CD4-positive, CD25-positive, alpha-beta regulatory T cell (primary cell): ENCODE results near the gene CUL3. TPM values are rescaled to one million over a fixed set of nuclear protein-coding genes. Genes with fewer than 3 reads are reported as not detected.
"Not testable (repeated sequence)": the region's sequence is repeated elsewhere in the genome, so short reads cannot be mapped to it uniquely, and the experiment has no call there.

Experiments used
- ATAC-seq, 2 donors: fragments of 150-1000 bp; cut with Tn5 transposase; one replicate each; pipeline ENCODE4 v1.10.0; 2021; ENCODE audit warnings: low read depth in 2 of 2, moderate number of reproducible peaks in 2 of 2, moderate library complexity in 1 of 2
- DNase-seq, 3 donors: peaks; one replicate each; pipeline versions ENCODE4 v3.0.0 to v3.0.0-alpha.2; 2012 to 2022; ENCODE audit warnings: mixed read lengths in 1 of 3
- H3K27ac ChIP-seq: one replicate; pipeline ENCODE4 v1.7.0; 2013; ENCODE audit warnings: mild to moderate bottlenecking, low read length; ENCODE audit not compliant: insufficient read depth, poor library complexity, severe bottlenecking
- H3K27me3 ChIP-seq: one replicate; pipeline ENCODE4 v1.7.0; 2013; ENCODE audit warnings: low read length; ENCODE audit not compliant: control insufficient read depth, insufficient read depth
- H3K36me3 ChIP-seq: one replicate; pipeline ENCODE4 v1.7.0; 2013; ENCODE audit warnings: mild to moderate bottlenecking, low read length, moderate library complexity; ENCODE audit not compliant: control insufficient read depth, insufficient read depth
- H3K4me1 ChIP-seq: 2 replicates; pipeline ENCODE4 v1.7.0; 2013; ENCODE audit warnings: mild to moderate bottlenecking, low read length; ENCODE audit not compliant: insufficient read depth, control insufficient read depth, poor library complexity, severe bottlenecking
- H3K4me3 ChIP-seq: one replicate; pipeline ENCODE4 v1.7.0; 2013; ENCODE audit warnings: low read depth, mild to moderate bottlenecking, low read length, moderate library complexity
- H3K9me3 ChIP-seq, 2 experiments: 1 replicate in 1 of 2; 2 replicates in 1 of 2; pipeline ENCODE4 v1.7.0; 2013; ENCODE audit warnings: low read length in 2 of 2, mild to moderate bottlenecking in 1 of 2, moderate library complexity in 1 of 2; ENCODE audit not compliant: control insufficient read depth in 2 of 2
- H3K27ac Mint-ChIP-seq, 3 donors: one replicate each; pipeline ENCODE4 v1.8.0; 2020 to 2022; ENCODE audit warnings: mild to moderate bottlenecking in 3 of 3, mixed read lengths in 3 of 3, moderate library complexity in 2 of 3
- H3K27me3 Mint-ChIP-seq: one replicate; pipeline ENCODE4 v1.8.0; 2022; ENCODE audit warnings: mild to moderate bottlenecking, mixed read lengths
- H3K36me3 Mint-ChIP-seq: one replicate; pipeline ENCODE4 v1.8.0; 2020; ENCODE audit warnings: mixed read lengths
- H3K4me1 Mint-ChIP-seq, 4 donors: one replicate each; pipeline ENCODE4 v1.8.0; 2020 to 2022; ENCODE audit warnings: mixed read lengths in 4 of 4, mild to moderate bottlenecking in 1 of 4
- H3K4me3 Mint-ChIP-seq, 4 donors: one replicate each; pipeline ENCODE4 v1.8.0; 2020 to 2022; ENCODE audit warnings: mild to moderate bottlenecking in 4 of 4, mixed read lengths in 4 of 4, moderate library complexity in 3 of 4
- H3K9me3 Mint-ChIP-seq, 7 donors: one replicate each; pipeline ENCODE4 v1.8.0; 2020 to 2022; ENCODE audit warnings: mixed read lengths in 7 of 7, mild to moderate bottlenecking in 3 of 7, moderate library complexity in 2 of 7
- polyA plus RNA-seq, 4 donors: library from polyadenylated mRNA; unstranded; fragments of 300-500 nt; fragmentation: Illumina TruSeq; gene quantifications; one replicate each; pipeline ENCODE4 v1.2.3, GENCODE V29; 2021
- total RNA-seq: library from RNA; stranded (reverse); gene quantifications from one replicate; pipeline ENCODE4 v1.2.3, GENCODE V29; 2022

The CUL3 gene
- total and polyA plus RNA-seq, 5 donors from 2014 or later: 26.1 to 139 (median 43.6) TPM

GRCh38 chr2:224498991-224499390 lies 86.2 kb downstream of the CUL3 start:
- Mint-ChIP-seq H3K9me3 (no peaks in the 10 kb centered on the region), H3K4me3 (no peak overlapping the region), H3K27ac (no peak overlapping the region), H3K4me1 (peaks cover 0 to 12% (median 7%) of the 10 kb centered on the region in 4 donors), H3K36me3 (peaks cover 54% of the 10 kb centered on the region), H3K27me3 (no peaks in the 10 kb centered on the region)
- H3K4me3 ChIP-seq: no peak overlapping the region
- H3K27ac ChIP-seq: no peak overlapping the region
- ATAC-seq (no peak), DNase-seq (no peak)
- peaks cover 90% of the 10 kb centered on the region for H3K36me3 ChIP-seq
- no peaks in the 10 kb centered on the region for H3K9me3 ChIP-seq
- no peaks in the 10 kb centered on the region for H3K27me3 ChIP-seq
- no peaks in the 10 kb centered on the region for H3K4me1 ChIP-seq

- Histone ChIP-seq H3K27me3 (no peaks in the 10 kb centered on the region), H3K9me3 (no peaks in the 10 kb centered on the region), H3K36me3 (peaks cover 64% of the 10 kb centered on the region), H3K4me3 (no peak overlapping the region), H3K4me1 (peaks cover 13% of the 10 kb centered on the region), H3K27ac (no peak overlapping the region)
- H3K9me3 Mint-ChIP-seq: peaks cover 0 to 3% (median 0%) of the 10 kb centered on the region in 7 donors
- ATAC-seq (no peak), DNase-seq (no peak)
- peak overlapping the region in 1 of 3 donors; percentile 22 for H3K27ac Mint-ChIP-seq
- peaks cover 48% of the 10 kb centered on the region for H3K36me3 Mint-ChIP-seq
- no peaks in the 10 kb centered on the region for H3K27me3 Mint-ChIP-seq
- no peak overlapping the region for H3K4me3 Mint-ChIP-seq
- peaks cover 25 to 53% (median 51%) of the 10 kb centered on the region in 4 donors for H3K4me1 Mint-ChIP-seq
Measured at GRCh38 chr2:224492531-224492930, 92.6 kb downstream of the CUL3 start.

DNA sequence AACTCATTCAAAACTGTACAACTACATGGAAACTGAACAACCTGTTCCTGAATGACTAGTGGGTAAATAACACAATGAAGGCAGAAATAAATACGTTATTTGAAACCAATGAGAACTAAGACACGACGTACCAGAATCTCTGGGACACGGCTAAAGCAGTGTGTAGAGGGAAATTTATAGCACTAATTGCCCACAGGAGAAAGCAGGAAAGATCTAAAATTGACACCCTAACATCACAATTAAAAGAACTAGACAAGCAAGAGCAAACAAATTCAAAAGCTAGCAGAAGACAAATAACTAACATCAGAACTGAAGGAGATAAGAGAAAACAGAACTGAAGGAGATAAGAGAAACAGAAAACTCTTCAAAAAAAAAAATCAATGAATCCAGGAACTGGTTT lies 97.2 kb downstream of the CUL3 start:
- not testable (repeated sequence) for H3K27me3 ChIP-seq, H3K9me3 ChIP-seq, H3K27me3 Mint-ChIP-seq, ATAC-seq, H3K27ac ChIP-seq, DNase-seq, H3K9me3 Mint-ChIP-seq, H3K4me3 ChIP-seq
- H3K4me1 Mint-ChIP-seq: peaks cover 23 to 78% (median 66%) of the 10 kb centered on the region in 4 donors
- H3K4me3 Mint-ChIP-seq: peak overlapping the region in 1 of 4 donors; percentile 1
- peaks cover 13% of the 10 kb centered on the region for H3K4me1 ChIP-seq
- H3K27ac Mint-ChIP-seq: peak overlapping the region in 2 of 3 donors; percentile 31 to 66
- peaks cover 42% of the 10 kb centered on the region for H3K36me3 Mint-ChIP-seq
- peaks cover 40% of the 10 kb centered on the region for H3K36me3 ChIP-seq

DNA sequence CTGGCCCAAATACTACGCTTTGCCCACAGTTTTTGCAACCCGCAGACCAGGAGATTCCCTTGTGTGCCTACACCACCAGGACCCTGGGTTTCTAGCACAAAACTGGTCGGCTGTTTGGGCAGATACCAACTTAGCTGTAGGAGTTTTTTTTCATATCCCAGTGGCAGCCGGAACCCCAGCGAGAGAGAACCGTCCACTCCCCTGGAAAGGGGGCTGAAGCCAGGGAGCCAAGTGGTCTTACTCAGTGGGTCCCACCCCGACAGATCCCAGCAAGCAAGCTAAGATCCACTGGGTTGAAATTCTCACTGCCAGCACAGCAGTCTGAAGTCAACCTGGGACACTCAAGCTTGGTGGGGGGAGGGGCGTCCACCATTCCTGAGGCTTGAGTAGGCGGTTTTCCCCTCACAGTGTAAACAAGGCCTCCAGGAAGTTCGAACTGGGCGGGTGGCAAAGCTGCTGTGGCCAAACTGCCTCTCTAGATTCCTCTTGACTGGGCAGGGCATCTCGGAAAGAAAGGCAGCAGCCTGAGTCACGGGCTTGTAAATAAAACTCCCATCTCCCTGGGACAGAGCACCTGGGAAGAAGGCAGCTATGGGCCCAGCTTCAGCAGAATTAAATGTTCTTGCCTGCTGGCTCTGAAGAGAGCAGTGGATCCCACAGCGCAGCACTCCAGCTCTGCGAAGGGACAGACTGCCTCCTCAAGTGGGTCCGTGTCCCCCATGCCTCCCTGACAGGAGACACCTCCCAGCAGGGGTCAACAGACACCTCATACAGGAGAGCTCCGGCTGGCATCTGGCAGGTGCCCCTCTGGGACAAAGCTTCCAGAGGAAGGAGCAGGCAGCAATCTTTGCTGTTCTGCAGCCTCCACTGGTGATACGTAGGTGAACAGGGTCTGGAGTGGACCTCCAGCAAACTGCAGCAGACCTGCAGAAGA lies 99.8 kb downstream of the CUL3 start:
- H3K4me3 ChIP-seq, H3K27me3 Mint-ChIP-seq, DNase-seq, ATAC-seq, H3K27me3 ChIP-seq, H3K9me3 ChIP-seq, H3K9me3 Mint-ChIP-seq, H3K4me1 ChIP-seq: not testable (repeated sequence)
- Mint-ChIP-seq H3K27ac (peak overlapping the region in 1 of 3 donors; percentile 6), H3K4me1 (peaks cover 16 to 65% (median 49%) of the 10 kb centered on the region in 4 donors), H3K36me3 (peaks cover 35% of the 10 kb centered on the region), H3K4me3 (peak overlapping the region in 1 of 4 donors; percentile 15)
- Histone ChIP-seq H3K27ac (peak overlapping the region; percentile 2), H3K36me3 (peaks cover 41% of the 10 kb centered on the region)

DNA sequence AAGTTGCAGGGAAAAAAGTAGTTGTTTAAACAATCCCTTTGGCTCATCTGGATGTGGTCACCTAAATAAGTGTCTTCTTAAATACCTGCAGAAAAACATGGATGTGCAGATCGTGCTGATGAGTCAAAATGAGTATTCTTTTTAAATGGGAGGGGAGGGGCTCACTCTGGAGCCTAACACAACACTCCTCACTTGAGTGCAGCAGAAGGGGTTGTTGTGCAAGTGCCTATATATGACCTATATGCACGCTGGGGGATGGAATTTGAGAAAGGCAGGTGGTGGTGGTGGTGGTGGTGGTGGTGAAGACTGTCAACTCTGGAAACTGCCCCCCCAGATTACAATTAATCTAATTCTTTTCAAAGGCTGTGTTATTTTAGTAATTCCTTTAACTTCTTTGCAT lies 105.3 kb downstream of the CUL3 start:
- H3K27ac ChIP-seq: no peak overlapping the region
- H3K27ac Mint-ChIP-seq: peak overlapping the region in 2 of 3 donors; percentile 10 to 33
- peaks cover 69% of the 10 kb centered on the region for H3K36me3 ChIP-seq
- no peaks in the 10 kb centered on the region for H3K4me1 ChIP-seq
- H3K27me3 Mint-ChIP-seq: no peaks in the 10 kb centered on the region
- no peaks in the 10 kb centered on the region for H3K27me3 ChIP-seq
- peaks cover 14 to 20% (median 19%) of the 10 kb centered on the region in 4 donors for H3K4me1 Mint-ChIP-seq
- H3K36me3 Mint-ChIP-seq: peaks cover 40% of the 10 kb centered on the region
- H3K9me3 ChIP-seq: no peaks in the 10 kb centered on the region
- no peak overlapping the region for H3K4me3 ChIP-seq
- no peak for ATAC-seq
- peaks cover 0 to 2% (median 0%) of the 10 kb centered on the region in 7 donors for H3K9me3 Mint-ChIP-seq
- no peak for DNase-seq
- H3K4me3 Mint-ChIP-seq: no peak overlapping the region

DNA sequence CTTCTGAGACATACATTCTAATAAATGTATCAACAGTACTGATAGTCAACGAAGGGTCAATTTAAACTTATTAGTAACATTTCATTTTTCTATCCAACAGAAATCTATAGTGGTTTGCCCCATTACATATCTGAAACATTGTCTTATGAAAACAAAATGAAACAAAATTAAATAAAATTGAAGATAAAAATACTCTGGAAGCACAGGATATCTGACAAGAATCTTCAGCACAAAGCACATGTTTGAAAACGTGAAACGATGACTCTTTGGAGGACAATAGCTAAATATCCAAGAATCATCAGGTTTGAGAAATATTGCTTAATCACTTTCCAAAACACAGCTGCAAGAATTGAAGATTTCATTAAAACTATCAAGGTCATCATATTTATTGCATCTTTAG lies 112.3 kb downstream of the CUL3 start:
- Mint-ChIP-seq H3K27ac (no peak overlapping the region), H3K4me1 (peaks cover 0 to 8% (median 5%) of the 10 kb centered on the region in 4 donors), H3K27me3 (no peaks in the 10 kb centered on the region), H3K9me3 (peaks cover 0 to 2% (median 0%) of the 10 kb centered on the region in 7 donors), H3K36me3 (peaks cover 31% of the 10 kb centered on the region), H3K4me3 (no peak overlapping the region)
- DNase-seq (no peak), ATAC-seq (no peak)
- Histone ChIP-seq H3K4me1 (no peaks in the 10 kb centered on the region), H3K27me3 (no peaks in the 10 kb centered on the region), H3K9me3 (no peaks in the 10 kb centered on the region), H3K27ac (no peak overlapping the region), H3K36me3 (peaks cover 43% of the 10 kb centered on the region), H3K4me3 (no peak overlapping the region)

DNA sequence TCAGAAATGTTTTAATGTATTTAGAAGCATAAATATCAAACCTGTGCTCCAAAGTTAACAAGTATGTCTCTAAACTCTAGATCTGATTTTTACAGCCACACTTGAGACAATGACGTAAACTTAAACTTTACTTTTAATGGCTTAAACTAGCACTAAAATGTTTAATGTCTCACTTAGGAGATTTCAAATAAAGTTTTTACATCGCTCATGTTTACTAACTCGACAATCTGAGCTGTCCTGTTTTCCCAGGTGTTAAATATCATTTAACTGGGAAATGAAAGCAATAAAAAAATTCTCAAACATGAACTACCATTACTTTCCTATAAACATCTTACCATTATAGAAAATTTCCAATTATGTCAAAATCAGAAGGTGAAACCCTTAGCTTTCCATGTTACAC lies 113.0 kb downstream of the CUL3 start:
- no peak for DNase-seq
- H3K4me1 Mint-ChIP-seq: peaks cover 0 to 8% (median 0%) of the 10 kb centered on the region in 4 donors
- ATAC-seq: no peak
- H3K4me3 Mint-ChIP-seq: no peak overlapping the region
- H3K4me3 ChIP-seq: no peak overlapping the region
- H3K27ac ChIP-seq: peak overlapping the region; percentile 1
- no peaks in the 10 kb centered on the region for H3K27me3 ChIP-seq
- H3K27ac Mint-ChIP-seq: no peak overlapping the region
- H3K9me3 ChIP-seq: no peaks in the 10 kb centered on the region
- no peaks in the 10 kb centered on the region for H3K4me1 ChIP-seq
- H3K9me3 Mint-ChIP-seq: no peaks in the 10 kb centered on the region
- H3K36me3 Mint-ChIP-seq: peaks cover 24% of the 10 kb centered on the region
- no peaks in the 10 kb centered on the region for H3K27me3 Mint-ChIP-seq
- H3K36me3 ChIP-seq: peaks cover 36% of the 10 kb centered on the region
